Suppressor macrophage (primary cell): ENCODE data around the gene ELMO1.

Experiments used
- DNase-seq, 4 experiments: peaks; one replicate each; pipeline ENCODE4 v3.0.0-alpha.2; 2020 to 2022

ELMO1 gene

DNA sequence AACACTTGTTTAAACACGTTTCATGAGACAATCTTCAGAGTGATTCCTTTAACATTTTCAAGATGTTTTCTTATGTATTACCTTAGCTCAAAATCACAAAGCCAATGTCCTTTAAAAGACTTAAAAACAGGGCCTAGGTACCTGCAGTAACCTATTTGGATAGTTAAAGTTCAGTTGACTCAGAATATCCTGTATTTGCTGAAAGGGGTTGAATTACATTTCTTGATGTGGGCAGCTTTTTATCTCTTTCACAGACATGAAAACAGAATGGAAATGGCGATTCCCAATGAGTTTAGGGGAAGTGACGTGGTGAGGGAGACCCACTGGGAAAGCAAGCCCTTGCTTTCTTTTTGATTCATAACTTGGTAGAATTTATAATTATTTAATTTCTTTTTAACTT lies 400.0 kb downstream of the ELMO1 start:
- no peak for DNase-seq

DNA sequence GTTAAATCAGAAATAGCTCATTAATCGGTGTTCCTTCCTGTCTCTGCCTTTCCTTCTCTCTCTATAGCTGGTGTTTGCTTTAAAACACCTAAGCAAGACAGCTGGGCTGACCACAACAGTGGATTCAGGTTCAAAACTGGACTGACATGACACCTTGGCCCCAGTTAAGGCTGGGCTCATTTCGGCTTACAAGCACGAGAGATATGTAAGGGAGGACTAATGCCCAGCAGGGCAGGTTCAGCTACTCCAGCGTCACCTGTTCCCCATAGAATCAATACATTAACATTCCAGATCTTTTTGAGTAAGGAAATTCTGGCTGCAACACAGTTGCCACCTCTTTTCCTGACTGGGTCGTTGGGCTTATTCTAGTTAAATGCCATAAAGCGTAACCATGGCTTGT lies 401.4 kb downstream of the ELMO1 start:
- DNase-seq: no peak

DNA sequence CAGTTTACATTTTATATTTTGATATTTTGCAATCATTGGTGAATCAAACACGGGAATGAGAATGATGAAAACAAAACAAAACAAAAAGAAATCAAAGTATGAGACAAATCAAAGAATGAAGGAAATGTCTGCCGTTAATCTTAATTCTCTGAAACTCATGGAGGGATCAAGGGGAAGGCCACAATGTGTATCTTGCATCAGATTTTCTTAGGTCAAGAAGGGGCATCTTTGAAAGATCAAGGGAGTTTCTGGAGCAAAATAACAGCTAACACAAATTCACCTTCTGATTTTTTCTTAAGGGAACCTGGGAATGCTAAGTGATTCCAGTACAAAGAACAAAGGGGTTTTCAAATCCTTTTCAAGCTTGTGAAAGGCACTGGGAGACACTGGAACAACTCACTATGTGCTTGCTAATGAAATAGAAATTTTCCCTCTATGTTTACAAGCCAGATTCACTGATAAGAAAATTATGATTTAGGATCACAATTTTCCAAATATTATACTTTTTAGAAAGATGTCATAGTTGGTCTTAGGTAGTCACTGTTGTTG lies 402.1 kb downstream of the ELMO1 start:
- no peak for DNase-seq

DNA sequence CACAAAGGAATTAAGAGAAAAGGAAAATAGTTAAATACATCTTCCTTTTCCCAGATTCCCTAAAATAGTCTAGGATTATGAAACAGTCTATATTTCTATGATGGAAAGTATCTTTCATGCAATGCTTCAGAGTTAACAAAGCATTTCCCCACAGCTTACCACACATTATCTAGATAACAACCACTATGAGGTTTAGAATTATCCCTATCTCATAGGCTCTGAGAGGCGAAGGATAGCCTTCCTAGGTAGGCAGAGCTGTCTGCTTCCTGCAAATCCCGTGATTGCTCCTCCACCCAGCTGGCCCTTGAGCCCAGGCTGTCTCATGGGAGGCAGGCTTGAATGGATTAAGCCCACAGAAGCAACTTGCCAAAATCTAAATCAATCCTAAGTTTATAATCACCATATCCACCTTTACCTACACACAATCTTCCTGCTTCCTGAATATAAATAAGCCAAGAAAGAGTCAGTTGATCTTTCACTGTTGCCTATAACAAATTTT lies 402.9 kb downstream of the ELMO1 start:
- peak in 2 of 4 experiments; percentile 17 to 25 for DNase-seq

DNA sequence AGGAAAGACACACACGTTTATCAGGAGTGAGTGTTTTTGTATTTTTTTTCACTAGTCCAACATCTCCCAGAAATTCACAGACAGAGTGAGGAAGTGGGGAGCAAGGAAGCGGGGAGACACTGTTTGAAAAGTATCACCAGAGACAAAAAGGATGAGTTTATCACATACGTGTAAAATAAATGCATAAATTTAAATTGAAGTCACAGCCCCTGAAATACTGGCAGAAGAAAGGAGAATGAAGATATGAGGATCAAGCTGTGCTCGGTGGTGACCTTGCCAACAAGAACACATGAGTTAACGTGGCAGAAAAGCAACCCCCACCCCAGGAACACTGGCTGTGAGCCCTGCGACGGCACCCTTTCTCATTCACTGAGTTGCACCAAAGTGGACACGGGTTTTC lies 407.2 kb downstream of the ELMO1 start:
- no peak for DNase-seq

DNA sequence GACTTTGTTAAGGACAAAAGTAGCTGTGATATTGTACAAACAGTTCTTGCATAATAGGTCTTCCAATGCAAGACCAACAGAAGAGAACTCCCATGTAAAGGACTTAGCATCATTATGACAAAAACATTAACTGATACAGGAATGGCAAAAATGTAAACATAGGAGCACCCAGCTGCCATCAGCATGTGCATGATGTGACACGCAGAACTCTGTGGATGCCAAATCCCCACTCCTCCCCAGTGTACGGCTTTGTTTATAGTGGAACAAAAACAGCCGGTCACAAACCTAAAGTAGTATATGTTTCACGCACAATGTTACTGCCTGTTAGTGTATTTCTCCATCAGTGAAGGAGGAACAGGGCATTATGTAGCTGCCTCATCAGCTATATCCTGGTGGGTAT lies 408.3 kb downstream of the ELMO1 start:
- no peak for DNase-seq

DNA sequence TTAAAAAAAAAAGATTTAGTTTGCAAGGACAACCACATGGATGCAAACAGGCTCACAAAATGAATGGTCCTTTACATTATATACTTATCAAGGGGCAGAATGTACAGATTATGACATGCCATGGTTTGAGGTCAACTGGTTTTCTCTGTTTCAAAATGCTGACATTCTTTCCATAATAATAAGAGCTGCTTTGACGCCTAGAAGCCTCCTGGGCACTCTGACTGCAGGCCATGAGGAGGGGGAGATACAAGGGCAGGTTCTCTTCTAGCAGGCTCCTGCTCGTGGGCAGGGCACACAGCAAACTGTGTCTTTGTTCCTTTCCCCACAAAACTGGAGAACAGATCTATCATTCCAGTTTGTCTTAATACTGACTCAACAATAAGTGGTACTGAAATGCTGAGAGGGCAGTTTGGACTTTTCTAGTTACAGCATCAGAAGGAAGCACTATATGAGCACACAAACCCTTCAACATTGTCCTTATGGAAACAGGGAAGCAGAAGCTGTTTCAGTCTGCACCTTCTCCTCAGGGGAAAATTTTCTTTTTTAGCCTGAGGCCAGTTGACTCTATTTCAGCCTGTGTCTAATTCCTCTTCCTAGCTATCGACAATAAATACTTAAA lies 409.4 kb downstream of the ELMO1 start:
- DNase-seq: peak; percentile 18 to 60 (median 39)

DNA sequence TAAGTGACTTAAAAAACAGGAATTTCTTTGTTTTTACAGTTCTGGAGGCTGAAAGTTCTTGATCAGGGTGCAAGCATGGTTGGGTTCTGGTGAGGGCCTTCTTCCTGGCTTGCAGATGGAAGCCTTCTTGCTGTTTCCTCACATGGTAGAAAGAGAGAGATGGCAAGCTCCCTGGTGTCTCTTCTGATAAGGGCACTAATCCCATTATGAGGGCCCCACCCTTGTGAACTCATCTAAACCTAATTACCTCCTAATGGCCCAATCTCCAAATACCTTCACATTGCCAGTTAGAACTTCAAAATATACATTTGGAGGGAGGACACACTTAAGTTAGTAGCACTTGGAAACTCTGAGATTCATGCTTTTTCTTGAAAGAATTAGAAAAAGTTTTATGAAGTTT lies 410.0 kb downstream of the ELMO1 start:
- no peak for DNase-seq

DNA sequence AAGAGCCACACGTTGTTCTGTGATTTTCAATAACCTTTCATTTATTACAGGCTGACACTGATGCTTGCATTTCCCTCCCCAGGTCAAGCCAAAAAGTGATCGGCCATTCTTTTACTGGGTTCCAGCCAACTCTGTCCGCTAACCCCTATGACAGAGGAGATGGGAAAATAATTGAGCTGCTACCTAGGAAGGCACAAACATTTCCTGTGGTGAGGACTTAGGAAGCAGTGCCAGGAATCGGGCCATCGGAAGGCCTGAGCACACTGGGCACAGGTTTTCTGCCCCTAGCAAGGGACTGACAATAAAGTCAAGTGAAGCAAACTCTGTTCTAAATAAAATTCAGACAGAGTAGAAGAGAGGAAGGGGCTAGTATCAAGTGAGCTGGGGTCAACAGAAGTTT lies 411.4 kb downstream of the ELMO1 start:
- DNase-seq: no peak

DNA sequence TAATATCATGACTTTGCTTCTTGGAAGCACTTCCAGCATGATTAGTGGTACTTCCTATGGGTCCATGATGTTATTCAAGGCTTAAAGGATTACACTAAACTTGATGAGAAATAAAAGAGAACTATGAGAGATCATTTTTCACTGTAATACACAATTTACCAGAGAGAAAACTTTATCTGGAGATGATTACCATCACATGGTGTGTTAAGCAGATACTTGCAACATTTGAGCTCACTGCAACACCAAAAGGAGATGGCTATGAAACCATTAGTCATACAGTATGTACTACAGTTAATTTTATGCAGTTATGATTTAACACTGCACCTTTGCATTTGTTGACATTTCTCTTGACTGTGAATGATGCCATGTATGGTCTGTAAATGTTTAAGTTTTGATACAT lies 413.0 kb downstream of the ELMO1 start:
- peak in 2 of 4 experiments; percentile 19 to 37 for DNase-seq

DNA sequence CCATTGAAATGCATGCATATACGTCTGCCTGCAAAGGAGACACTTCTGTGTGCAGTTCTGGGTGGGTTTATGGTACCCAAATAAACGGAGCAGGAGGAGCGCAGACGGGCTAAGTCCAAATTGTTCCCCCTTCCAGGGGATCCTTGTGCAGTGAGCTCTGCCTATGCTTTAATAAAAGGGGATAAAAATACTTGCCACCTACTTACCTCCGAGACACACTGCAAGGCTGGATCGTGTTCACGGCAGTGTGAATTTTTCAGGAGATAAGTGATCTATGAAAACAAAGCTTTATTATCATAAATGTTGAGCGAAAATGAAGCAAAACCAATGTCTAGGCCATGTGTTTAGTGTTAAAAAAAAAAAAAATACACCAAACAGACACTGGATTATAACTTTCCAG lies 415.5 kb downstream of the ELMO1 start:
- no peak for DNase-seq

DNA sequence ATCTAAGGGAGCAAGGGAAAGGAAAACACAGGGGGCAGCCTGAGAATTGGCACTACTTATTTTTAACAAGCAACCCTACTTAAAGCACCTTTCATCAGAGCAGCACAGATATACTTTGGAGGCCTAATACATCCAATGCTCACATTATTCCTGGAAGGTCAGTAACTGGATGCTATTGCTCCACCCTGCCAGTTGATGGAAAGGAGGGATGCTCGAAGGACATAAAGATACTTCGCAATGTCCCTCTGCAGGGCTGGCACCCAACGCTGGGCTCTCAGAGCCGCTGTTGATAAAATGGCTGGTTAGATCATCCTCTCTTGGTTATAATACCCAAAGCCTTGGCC lies 416.4 kb downstream of the ELMO1 start:
- no peak for DNase-seq

DNA sequence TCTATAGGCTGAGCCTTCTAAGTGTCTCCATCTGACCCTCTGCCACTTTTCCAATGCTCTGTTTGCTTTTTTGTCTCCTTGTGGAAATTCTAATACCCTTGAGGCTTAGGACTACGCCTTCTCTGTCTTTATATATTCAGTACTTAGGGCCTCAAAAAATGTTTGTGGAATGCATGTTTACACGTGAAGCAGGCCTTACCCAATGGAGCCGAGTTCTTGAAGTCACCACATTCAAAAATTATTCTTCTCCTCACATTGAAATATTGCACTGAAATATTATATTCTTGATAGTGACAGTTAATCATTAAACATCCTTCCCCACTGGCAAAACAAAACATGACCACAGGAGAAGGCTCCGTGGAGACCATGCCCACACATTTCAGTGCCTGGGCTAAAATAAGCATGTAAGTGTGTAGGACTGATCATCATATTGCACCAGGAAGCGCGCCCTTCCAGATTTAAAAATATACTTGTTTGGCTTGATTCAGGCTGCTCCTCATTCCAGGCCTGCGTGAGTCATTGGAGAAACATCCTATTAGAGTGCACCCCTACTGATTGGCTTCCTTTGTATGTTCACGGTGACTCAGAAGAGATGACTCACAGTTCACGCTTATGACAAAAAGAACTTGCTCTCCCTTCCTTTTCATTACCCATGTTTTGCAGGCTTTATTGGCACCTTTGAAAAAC lies 416.9 kb downstream of the ELMO1 start:
- peak; percentile 82 to 95 (median 87) for DNase-seq

DNA sequence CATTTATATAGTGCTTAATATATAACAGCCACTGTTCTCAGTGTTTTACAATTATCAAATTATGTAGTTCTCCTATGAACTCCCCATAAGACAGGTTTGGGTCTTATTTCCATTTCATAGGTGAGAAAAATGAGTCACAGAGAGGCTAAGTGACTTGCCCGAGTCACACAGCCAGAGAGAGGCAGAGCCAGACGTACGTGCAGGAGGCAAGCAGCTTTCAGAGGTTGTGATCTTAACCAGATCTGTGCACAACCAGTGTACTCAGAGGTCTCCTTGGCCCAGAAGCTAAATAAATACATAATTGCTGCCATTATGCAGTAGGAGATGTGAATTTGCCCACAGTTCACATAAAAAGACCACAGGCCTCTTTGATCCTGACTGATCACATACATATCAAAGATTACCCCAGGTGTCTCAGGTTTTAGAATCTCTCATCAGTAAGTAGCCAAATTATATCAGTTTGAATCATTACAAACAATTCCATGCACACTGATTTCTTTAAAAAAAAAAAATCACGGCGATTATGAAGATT lies 419.7 kb downstream of the ELMO1 start:
- DNase-seq: no peak

DNA sequence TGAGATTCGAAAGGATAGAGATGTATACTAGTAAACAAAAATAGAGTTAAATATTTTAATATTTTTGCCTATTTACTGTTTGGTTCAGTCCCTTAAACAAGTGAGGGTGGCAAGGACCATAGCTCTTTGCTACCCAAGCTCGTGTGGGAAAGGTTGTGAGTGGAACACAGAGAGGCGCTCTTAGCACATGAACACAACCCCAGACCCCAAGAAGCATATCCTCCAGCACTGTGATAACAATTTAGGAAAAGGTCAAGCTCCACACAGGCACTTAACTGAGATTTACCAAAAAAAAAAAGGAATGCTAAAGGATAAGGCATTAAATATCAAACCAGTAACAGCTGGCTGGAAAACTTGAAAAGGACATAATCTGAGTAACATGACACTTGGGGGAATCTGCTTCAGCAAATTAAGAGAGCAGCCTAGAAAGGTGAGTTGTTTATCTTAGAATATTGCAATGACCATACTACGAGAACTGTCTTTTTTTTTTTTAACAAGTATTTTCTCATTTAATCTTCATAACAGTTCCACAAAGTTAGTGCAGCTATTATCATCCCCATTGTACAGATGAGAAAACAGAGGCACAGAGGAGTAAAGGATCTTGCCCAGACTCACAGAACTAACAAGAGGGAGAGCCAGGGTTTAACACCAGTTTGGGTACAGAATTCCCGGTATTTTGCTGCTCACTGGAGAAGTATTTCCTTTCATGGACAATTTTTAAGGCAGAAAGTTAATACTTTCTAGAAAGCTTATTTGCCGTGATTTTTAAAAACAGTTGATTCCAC lies 420.9 kb downstream of the ELMO1 start:
- DNase-seq: no peak

DNA sequence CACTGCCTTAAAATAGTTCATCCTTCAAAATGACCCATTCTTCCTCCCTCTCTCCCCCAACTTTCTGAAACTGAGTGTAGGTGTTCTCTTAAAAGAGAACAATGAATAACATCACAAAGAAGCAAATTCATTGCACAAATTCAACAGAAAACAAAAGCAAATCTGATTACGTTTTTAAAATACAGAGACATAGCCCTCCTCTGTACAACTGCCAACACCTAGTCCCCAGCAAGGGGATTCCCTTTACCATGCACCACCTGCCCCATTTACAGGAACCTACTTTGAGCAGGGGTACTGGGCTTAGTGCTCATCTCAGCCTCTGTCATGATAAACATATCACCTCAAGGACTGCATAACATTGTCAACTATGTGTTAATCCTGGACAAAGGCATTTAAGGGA lies 421.6 kb downstream of the ELMO1 start:
- no peak for DNase-seq

DNA sequence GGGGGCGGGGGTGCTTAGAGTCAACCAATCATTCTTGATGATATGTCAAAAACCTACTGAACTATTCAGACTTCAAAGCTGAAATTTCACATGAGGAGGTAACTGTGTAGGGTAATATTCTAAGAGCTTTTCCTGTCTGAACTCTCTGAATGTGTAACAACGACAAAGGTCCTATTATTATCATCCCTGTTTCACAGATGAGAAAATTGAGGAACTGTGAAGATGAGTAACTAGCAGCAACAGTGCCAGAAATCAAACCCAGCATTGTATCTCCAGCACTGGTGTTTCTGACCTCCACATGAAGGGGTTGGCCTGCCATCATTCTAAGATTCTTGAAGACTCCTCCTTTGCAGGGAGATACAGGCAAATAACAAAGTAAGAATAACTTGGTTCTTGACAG lies 429.7 kb downstream of the ELMO1 start:
- peak in 2 of 4 experiments; percentile 11 to 12 for DNase-seq

DNA sequence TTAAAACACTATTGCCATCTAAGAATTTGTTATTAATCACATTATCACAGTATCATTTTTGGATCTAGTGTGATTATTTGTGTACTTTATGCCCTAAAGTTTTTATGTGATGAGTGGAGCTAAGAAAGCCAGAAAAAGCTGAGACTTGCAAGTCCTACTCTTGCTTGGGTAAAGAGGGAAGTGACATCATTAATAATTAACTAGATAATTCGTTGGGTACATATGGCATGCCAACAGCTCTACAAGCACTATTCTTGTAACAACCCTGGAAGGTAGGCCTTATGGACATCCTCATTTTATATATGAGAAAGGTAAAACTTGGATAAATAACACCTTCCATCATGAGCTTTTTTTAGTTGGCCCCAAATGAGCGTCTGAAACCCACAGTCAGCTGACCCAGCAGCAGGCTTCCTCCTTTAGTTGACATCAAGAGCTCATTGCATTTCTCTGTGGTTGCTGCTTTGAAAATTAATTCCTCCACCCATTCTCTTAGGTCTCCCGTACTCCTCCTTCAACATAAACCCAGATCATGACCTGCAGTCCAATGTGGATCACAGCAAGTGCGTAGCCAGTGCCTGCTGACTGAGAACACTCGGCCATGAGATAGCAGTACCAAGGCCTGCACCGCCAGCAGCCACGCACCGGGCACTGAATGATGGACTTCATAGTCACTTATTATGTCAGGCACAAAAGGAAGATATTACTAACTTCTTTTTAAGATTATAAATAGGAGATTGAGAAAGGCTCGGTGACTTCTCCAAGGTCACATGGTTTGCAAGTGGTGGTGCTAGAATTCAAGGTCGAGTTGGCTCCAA lies 432.4 kb downstream of the ELMO1 start:
- peak; percentile 15 to 52 (median 33) for DNase-seq

DNA sequence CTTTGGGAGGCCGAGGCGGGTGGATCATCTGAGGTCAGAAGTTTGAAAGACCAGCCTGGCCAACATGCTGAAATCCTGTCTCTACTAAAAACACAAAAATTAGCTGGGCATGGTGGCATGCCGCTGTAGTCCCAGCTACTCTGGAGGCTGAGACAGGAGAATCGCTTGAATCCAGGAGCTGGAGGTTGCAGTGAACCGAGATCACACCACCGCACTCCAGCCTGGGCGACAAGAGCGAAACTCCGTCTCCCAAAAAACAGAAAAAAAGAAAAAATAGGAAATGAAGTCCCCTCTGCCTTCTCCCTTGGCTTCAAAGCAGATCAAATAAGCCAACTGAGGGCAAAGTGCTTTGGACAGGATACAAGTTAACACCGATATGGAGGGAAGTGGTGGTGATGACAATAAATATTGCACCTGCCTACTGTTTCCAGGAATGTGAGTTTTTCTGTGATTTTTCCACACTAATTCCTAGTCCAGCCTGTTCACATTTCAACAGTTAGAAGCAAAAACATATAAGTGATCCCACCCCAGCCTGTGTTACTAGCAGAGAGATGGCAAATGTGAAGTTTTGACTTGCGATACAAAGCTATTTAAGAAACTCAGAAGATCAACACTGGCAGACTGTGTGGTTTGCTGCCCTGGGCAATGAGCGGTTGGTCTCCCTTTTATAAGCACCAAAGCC lies 433.2 kb downstream of the ELMO1 start:
- DNase-seq: no peak

DNA sequence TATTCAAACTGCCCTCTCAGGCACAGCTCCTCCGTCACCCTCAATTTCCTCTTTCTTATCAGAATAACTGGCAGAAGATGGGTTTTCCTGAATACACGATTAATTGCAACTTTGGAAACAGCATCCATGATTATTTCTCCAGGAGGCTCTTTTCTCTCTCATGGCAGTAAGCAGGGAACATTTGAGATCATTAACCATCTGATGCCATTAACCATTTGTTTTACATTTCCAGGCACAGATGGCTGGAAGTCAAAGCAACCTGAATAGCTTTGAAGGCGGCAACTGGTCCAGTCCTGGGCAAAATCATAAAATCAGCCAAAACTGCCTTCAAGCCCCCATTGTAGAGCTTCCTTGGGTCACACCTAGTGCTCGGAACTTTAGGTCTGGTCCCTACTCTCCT lies 434.9 kb downstream of the ELMO1 start:
- DNase-seq: no peak

DNA sequence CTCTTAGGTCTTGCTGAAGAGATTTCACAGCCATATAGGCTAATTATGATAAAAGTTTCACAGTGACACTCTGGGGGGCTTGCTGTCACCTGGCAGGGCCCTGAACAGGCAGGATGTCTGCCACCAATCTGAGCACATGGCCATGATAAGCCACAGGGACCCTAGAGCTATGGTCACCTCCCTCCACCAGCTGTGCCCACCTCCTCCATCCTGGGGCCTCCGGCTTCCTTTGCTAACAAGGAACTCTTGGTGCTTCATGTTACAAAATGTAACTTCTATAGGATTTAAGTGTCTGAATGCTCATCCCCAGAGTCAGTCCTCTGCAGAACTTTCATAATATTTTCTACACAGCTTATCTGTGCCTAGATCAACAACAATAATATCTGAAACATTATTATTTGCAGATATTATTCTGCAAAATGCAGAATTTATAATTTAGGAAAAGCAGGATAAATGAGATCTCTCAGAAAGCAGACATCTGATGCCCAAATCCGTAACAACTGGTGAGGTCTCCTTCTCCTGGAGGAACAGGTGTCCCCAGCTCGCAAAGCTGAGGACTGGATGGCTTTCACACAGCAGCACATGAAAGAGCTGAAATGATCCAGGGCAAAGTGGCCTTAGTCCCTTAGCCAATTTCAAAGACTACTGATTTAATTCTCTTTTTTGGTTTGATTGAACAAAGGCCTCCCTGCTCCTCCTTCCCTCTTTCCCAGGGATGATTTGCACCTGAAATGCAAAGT lies 437.3 kb downstream of the ELMO1 start:
- no peak for DNase-seq
